T-helper 9 cell (primary cell): ENCODE data around the gene ETS2.

Experiments
- DNase-seq: peaks from one replicate; pipeline ENCODE4 v3.0.0-alpha.2; 2020
- total RNA-seq, 2 donors: gene quantifications; one replicate each; lab custom pipeline; 2026; lab: John Stamatoyannopoulos, UW

Gene ETS2
- 15.0 to 19.1 reads per million in 2 donors for total RNA-seq

- peak; percentile 50 for DNase-seq
These were observed at the start of gene ETS2 for GRCh38 chr21:38805328-38806152. ETS2 (plus strand) TSS chr21:38805929; CDS start chr21:38810035, 4,106 bp downstream.

GRCh38 chr21:38756746-38757145, 49.0 kb upstream of the ETS2 start:
- no peak for DNase-seq

- DNase-seq = no peak
These were observed 47.1 kb upstream of the ETS2 start for GRCh38 chr21:38758501-38759214.

- DNase-seq = no peak
These were observed 46.3 kb upstream of the ETS2 start for GRCh38 chr21:38759413-38759812.

GRCh38 chr21:38760017-38760761, 45.5 kb upstream of the ETS2 start:
- no peak for DNase-seq

- no peak for DNase-seq
These were observed 45.0 kb upstream of the ETS2 start for GRCh38 chr21:38760762-38761155.

GRCh38 chr21:38761531-38761930, 44.2 kb upstream of the ETS2 start:
- DNase-seq = no peak

GRCh38 chr21:38765056-38765455, 40.7 kb upstream of the ETS2 start:
- no peak for DNase-seq

- DNase-seq = peak; percentile 12
These were observed 38.6 kb upstream of the ETS2 start for GRCh38 chr21:38766987-38767722.

GRCh38 chr21:38768471-38769063, 37.2 kb upstream of the ETS2 start:
- DNase-seq = peak; percentile 5

- no peak for DNase-seq
These were observed 36.4 kb upstream of the ETS2 start for GRCh38 chr21:38769191-38769780.

- DNase-seq = no peak
These were observed 35.1 kb upstream of the ETS2 start for GRCh38 chr21:38770660-38771059.

- no peak for DNase-seq
These were observed 34.2 kb upstream of the ETS2 start for GRCh38 chr21:38771536-38771935.

GRCh38 chr21:38772646-38773045, 33.1 kb upstream of the ETS2 start:
- no peak for DNase-seq

GRCh38 chr21:38773099-38774061, 32.3 kb upstream of the ETS2 start:
- no peak for DNase-seq

- DNase-seq = no peak
These were observed 31.6 kb upstream of the ETS2 start for GRCh38 chr21:38774152-38774551.

- DNase-seq = no peak
These were observed 31.0 kb upstream of the ETS2 start for GRCh38 chr21:38774586-38775285.

- no peak for DNase-seq
These were observed 30.0 kb upstream of the ETS2 start for GRCh38 chr21:38775733-38776132.

- no peak for DNase-seq
These were observed 28.7 kb upstream of the ETS2 start for GRCh38 chr21:38777015-38777414.

GRCh38 chr21:38777531-38777930, 28.2 kb upstream of the ETS2 start:
- DNase-seq = no peak
